HepG2 (cell line): ENCODE data around the gene TMEM219. TPM values are rescaled to one million over a fixed set of nuclear protein-coding genes. Genes with fewer than 3 reads are reported as not detected.

Experiments used
- ASH2L ChIP-seq: fragments of 300-600, 200-600 bp; sonication (generic); IDR thresholded peaks from 2 replicates; pipeline ENCODE4 v1.7.0; 2017; ENCODE audit warnings: low read depth, mild to moderate bottlenecking, moderate library complexity, mixed read lengths, low read length; ENCODE audit not compliant: insufficient read length
- ATF3 ChIP-seq: sonication (generic); formaldehyde crosslinking; IDR thresholded peaks from 2 replicates; pipeline ENCODE4 v1.4.0; 2020; ENCODE audit warnings: missing genetic modification reagents
- FOXP1 ChIP-seq, 2 experiments: fragments of 450-650 bp in 1 of 2; IDR thresholded peaks; 2 replicates each; pipeline ENCODE4 v1.6.1; 2017 to 2018; ENCODE audit warnings: antibody characterized with exemption in 1 of 2
- MED8 ChIP-seq: sonication (generic); formaldehyde crosslinking; IDR thresholded peaks from 2 replicates; pipeline ENCODE4 v1.8.1; 2023; ENCODE audit warnings: mild to moderate bottlenecking, missing genetic modification reagents; ENCODE audit not compliant: insufficient replicate concordance
- PRDM15 ChIP-seq: sonication (generic); formaldehyde crosslinking; IDR thresholded peaks from 2 replicates; pipeline ENCODE4 v1.4.0; 2020; ENCODE audit warnings: missing genetic modification reagents
- REXO4 ChIP-seq: sonication (generic); formaldehyde crosslinking; IDR thresholded peaks from 2 replicates; pipeline ENCODE4 v1.8.0; 2022; ENCODE audit warnings: missing genetic modification reagents, mild to moderate bottlenecking, borderline replicate concordance
- RXRA ChIP-seq: sonication (generic); formaldehyde crosslinking; IDR thresholded peaks from 2 replicates; pipeline ENCODE4 v1.5.1; 2020; ENCODE audit warnings: missing genetic modification reagents
- TSC22D2 ChIP-seq: sonication (generic); formaldehyde crosslinking; IDR thresholded peaks from 2 replicates; pipeline ENCODE4 v1.5.1; 2020; ENCODE audit warnings: missing genetic modification reagents, mild to moderate bottlenecking, borderline replicate concordance
- ZMYM4 ChIP-seq: sonication (generic); formaldehyde crosslinking; IDR thresholded peaks from 2 replicates; pipeline ENCODE4 v1.8.1; 2023; ENCODE audit warnings: mild to moderate bottlenecking, missing genetic modification reagents
- polyA plus RNA-seq, 8 experiments: library from polyadenylated mRNA; depleted of rRNA in 3 of 8; stranded (reverse) in 7 of 8; unstranded in 1 of 8; fragments of >200 nt; fragmentation: Illumina TruSeq in 4 of 8; extraction: Trizol in 4 of 8; gene quantifications; 2 replicates each; pipeline versions ENCODE4 v1.2.1 to v1.2.3, GENCODE V29; 2011 to 2016; ENCODE audit warnings: low read depth in 4 of 8, missing spikeins in 1 of 8, mixed read lengths in 1 of 8; ENCODE audit not compliant: insufficient read depth in 1 of 8
- total RNA-seq, 5 experiments: library from RNA; depleted of rRNA; stranded (reverse); fragments of >200 nt; fragmentation: Illumina TruSeq; extraction: Trizol; gene quantifications; 2 replicates each; pipeline ENCODE4 v1.2.3, GENCODE V29; 2016; ENCODE audit warnings: low read depth in 1 of 5
- TF ChIP-seq, protein P1 (sequence below): sonication (generic); formaldehyde crosslinking; IDR thresholded peaks from 2 replicates; pipeline ENCODE4 v1.8.0; 2022; ENCODE audit warnings: mild to moderate bottlenecking, missing genetic modification reagents; ENCODE audit not compliant: insufficient replicate concordance
- TF ChIP-seq, protein P2 (sequence below): IDR thresholded peaks from 2 replicates; pipeline ENCODE4 v1.6.1; 2012; ENCODE audit warnings: low read length, improper control_type of control experiment
- TF ChIP-seq, protein P3 (sequence below): sonication (generic); formaldehyde crosslinking; IDR thresholded peaks from 2 replicates; pipeline ENCODE4 v1.4.0; 2020; ENCODE audit warnings: missing genetic modification reagents

The TMEM219 gene
- total and polyA plus RNA-seq, 2 of the 13 experiments (the other 11 are each of a cell fraction or from before 2014, with no cell fraction given) = 105 to 115 TPM

DNA sequence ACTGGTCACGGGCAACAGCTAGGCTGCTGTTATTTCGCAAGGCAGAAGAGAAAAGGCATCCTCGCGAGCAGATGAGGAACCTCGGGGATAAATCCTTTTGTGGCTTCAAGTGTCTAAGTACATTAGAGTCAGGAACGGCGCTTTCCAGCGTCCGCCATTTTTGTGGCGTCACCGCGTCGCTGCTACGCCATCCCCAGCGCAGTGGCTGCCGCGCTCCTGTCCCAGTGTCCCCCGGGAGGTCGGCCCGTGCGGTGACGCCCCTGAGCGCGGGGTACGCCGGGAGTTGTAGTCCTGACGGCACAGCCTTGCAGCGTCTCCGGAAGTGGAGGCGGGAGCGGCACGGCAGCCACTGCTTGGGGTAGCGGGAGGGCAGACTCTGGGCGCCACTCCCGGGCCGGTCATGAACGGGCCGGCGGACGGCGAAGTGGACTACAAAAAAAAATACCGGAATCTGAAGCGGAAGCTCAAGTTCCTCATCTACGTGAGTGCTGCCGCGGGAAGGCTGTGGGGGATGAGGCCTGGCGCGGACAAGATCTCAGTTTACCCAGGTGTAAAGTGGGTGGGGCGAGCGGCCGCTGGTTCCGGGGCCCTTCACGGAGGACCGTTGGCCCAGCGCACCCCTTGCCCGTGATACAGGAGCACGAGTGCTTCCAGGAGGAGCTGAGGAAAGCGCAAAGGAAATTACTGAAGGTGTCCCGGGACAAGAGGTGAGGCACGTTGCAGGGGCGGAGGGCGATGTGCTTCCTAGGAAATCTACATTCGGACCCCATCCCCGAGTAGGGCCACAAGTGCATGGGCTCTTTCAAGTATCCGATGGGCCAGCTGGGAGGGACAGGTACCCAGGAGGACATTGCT, 34.3 kb downstream of the TMEM219 start, which contains the start of gene INO80E (continued):
- TF ChIP-seq MED8 (CRISPR knock-in tag) (peak; percentile 76), ATF3 (CRISPR knock-in tag) (peak; percentile 79), TSC22D2 (CRISPR knock-in tag) (peak; percentile 56; the same call in 1 of the 2 replicates), REXO4 (CRISPR knock-in tag) (no peak), RXRA (CRISPR knock-in tag) (peak; percentile 82; the same call in 1 of the 2 replicates), FOXP1 (IDR thresholded peaks at IDR 0.05) (no peak), FOXP1 (CRISPR knock-in tag; IDR thresholded peaks at IDR 0.05) (no peak), PRDM15 (CRISPR knock-in tag) (peak; percentile 72), ZMYM4 (CRISPR knock-in tag) (peak; percentile 55), ASH2L (peak; percentile 98)
- TF ChIP-seq, protein P1, sequence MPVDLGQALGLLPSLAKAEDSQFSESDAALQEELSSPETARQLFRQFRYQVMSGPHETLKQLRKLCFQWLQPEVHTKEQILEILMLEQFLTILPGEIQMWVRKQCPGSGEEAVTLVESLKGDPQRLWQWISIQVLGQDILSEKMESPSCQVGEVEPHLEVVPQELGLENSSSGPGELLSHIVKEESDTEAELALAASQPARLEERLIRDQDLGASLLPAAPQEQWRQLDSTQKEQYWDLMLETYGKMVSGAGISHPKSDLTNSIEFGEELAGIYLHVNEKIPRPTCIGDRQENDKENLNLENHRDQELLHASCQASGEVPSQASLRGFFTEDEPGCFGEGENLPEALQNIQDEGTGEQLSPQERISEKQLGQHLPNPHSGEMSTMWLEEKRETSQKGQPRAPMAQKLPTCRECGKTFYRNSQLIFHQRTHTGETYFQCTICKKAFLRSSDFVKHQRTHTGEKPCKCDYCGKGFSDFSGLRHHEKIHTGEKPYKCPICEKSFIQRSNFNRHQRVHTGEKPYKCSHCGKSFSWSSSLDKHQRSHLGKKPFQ = peak; percentile 78
- TF ChIP-seq, protein P2, sequence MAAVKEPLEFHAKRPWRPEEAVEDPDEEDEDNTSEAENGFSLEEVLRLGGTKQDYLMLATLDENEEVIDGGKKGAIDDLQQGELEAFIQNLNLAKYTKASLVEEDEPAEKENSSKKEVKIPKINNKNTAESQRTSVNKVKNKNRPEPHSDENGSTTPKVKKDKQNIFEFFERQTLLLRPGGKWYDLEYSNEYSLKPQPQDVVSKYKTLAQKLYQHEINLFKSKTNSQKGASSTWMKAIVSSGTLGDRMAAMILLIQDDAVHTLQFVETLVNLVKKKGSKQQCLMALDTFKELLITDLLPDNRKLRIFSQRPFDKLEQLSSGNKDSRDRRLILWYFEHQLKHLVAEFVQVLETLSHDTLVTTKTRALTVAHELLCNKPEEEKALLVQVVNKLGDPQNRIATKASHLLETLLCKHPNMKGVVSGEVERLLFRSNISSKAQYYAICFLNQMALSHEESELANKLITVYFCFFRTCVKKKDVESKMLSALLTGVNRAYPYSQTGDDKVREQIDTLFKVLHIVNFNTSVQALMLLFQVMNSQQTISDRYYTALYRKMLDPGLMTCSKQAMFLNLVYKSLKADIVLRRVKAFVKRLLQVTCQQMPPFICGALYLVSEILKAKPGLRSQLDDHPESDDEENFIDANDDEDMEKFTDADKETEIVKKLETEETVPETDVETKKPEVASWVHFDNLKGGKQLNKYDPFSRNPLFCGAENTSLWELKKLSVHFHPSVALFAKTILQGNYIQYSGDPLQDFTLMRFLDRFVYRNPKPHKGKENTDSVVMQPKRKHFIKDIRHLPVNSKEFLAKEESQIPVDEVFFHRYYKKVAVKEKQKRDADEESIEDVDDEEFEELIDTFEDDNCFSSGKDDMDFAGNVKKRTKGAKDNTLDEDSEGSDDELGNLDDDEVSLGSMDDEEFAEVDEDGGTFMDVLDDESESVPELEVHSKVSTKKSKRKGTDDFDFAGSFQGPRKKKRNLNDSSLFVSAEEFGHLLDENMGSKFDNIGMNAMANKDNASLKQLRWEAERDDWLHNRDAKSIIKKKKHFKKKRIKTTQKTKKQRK = no peak
- TF ChIP-seq, protein P3, sequence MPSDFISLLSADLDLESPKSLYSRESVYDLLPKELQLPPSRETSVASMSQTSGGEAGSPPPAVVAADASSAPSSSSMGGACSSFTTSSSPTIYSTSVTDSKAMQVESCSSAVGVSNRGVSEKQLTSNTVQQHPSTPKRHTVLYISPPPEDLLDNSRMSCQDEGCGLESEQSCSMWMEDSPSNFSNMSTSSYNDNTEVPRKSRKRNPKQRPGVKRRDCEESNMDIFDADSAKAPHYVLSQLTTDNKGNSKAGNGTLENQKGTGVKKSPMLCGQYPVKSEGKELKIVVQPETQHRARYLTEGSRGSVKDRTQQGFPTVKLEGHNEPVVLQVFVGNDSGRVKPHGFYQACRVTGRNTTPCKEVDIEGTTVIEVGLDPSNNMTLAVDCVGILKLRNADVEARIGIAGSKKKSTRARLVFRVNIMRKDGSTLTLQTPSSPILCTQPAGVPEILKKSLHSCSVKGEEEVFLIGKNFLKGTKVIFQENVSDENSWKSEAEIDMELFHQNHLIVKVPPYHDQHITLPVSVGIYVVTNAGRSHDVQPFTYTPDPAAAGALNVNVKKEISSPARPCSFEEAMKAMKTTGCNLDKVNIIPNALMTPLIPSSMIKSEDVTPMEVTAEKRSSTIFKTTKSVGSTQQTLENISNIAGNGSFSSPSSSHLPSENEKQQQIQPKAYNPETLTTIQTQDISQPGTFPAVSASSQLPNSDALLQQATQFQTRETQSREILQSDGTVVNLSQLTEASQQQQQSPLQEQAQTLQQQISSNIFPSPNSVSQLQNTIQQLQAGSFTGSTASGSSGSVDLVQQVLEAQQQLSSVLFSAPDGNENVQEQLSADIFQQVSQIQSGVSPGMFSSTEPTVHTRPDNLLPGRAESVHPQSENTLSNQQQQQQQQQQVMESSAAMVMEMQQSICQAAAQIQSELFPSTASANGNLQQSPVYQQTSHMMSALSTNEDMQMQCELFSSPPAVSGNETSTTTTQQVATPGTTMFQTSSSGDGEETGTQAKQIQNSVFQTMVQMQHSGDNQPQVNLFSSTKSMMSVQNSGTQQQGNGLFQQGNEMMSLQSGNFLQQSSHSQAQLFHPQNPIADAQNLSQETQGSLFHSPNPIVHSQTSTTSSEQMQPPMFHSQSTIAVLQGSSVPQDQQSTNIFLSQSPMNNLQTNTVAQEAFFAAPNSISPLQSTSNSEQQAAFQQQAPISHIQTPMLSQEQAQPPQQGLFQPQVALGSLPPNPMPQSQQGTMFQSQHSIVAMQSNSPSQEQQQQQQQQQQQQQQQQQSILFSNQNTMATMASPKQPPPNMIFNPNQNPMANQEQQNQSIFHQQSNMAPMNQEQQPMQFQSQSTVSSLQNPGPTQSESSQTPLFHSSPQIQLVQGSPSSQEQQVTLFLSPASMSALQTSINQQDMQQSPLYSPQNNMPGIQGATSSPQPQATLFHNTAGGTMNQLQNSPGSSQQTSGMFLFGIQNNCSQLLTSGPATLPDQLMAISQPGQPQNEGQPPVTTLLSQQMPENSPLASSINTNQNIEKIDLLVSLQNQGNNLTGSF (CRISPR knock-in tag) = peak; percentile 61; the same call in 1 of the 2 replicates
